GM19239 (cell line): ENCODE measurements around the gene MCU.
"Not testable (repeated sequence)": the region's sequence is repeated elsewhere in the genome, so short reads cannot be mapped to it uniquely, and the experiment has no call there.

ENCODE experiments used
- DNase-seq: peaks from one replicate; pipeline ENCODE4 v3.0.0; 2011; ENCODE audit warnings: low spot score; ENCODE audit not compliant: insufficient read length
- FAIRE-seq: peaks from 2 replicates; lab custom pipeline; 2011; peaks lifted over from hg19 to GRCh38; lab: Jason Lieb, UNC

Gene MCU

DNA sequence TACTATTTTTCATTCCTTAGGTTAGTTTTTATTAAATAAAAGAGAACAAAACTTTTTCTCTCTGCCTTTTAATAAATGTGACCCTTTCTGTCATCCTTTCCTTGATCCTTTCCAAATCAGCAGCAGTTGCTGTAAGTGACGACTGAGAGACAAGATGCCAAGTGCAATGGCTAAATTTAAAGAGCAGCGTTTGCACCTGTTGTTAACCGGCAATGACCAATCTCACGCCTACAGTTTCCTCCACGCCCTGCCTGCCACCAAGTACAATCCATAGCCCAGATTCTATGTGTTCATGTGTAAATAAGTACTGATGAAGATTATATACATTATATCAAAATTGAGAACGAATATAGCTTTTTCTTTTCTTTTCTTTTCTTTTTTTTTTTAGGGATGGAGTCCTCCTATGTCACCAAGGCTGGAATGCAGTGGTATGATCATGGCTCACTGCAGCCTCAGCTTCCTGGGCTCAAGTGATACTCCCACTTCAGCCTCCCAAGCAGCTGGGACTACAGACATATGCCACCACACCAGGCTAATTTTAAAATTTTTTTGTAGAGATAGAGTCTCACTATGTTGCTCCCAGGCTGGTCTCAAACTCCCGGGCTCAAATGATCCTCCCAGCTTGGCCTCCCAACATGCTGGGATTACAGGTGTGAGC, 6.5 kb upstream of the MCU start:
- no peak for DNase-seq
- FAIRE-seq = peak; percentile 8

DNA sequence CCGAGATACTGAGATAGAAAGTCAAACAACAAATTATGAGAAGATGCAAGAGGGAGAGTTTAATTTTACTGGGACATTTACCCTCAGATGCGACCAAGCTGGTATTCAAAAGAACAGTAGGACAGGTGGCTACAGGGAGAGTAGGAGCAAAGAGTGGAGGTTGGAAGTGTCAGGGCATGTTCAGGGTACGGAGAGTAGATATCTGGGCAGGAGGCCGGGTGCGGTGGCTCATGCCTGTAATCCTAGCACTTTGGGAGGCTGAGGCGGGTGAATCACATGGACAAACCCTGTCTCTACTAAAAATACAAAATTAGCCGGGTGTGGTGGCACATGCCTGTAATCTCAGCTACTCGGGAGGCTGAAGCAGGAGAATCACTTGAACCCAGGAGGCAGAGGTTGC, 5.5 kb upstream of the MCU start:
- not testable (repeated sequence) for DNase-seq, FAIRE-seq

DNA sequence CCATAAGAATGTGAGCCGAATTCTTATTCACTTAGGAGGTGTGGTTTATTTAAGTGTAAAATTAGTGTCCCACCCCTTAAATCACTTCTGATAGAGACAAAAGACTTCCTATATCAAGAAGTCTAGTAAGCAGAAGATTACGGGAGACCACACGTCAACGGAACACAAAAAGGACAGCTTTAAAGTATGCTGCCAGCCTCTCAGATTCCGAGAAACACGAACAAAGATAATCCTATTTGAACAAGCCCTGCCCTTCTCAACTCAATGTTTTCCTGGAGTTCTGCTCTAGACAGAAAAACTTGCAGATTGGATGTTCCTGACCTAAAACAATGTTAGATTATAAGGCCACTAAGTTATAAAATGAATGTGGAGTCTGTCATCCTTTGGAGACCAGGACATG, 4.9 kb upstream of the MCU start:
- no peak for DNase-seq
- FAIRE-seq = no peak

DNA sequence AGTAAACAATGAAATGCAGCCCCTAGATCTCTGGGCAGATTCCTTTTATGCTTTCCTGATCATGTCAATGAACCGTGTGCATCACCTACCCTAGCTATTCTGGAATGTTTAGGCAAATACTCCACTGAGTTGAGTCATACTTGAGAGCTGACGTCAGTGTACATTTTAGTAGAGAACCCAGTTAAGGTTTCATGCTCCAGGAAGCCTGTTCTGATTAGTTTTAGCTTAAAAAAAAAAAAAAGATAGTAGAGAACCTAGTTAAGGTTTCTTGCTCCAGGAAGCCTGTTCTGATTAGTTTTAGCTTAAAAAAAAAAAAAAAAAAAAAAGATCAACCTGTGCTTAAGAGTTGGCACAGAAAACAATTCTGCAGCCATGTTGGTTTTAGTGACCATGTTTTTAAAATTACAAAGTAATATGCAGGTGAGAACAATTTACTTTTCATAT, 3.7 kb upstream of the MCU start:
- no peak for FAIRE-seq

DNA sequence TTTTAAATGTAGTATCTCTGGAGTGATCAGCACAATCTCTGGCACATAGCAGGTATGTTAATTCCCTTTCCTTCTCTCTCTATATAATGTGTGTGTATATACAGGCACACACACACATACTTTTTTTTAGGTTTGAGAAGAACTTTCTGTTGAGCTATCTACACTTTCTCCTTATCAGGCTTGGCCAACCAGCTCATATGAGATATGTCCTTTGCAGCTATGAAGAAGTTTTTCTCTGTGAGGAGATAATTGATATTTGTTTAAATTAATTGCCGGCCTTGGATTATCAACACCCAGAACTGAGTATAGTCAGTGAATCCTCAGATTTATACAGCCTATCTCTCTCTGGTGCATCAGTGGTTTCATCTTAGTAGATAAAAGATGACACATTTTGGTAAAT, 2.3 kb upstream of the MCU start:
- DNase-seq (no peak), FAIRE-seq (no peak)

More for the DNA sequence above, 3.7 kb upstream of the MCU start:
- no peak for DNase-seq

DNA sequence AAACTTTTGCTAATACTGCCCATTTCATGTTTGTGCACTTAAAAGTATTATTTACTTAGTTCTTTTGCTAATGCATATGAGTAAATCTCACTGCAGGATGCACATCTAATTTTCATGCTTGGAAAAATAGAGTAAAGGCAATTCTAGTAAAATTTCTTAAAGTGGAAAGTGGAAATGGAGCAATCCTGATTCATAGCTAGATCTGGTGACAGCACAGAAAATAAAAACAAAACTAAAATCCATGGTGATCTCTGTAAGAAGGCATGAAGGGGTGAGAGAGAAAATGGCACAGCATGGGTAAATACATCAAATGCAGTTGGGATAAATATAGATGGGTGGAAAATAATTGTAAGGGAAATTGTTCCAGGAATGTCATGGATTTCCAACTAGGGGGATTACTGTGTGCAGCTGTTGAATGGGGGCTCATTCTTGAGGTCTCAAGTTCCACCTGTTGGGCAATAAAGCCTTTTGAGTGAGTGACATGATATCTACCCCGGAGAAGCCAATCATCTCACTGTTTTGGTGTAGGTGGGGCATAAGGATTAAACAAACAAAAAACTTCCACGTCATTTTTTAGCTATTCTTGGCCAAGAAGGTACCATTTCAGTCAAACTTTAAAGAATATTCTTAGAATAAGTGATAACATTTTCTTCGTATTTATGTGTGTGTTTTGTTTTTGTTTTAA, 1.7 kb upstream of the MCU start:
- no peak for FAIRE-seq
- no peak for DNase-seq

DNA sequence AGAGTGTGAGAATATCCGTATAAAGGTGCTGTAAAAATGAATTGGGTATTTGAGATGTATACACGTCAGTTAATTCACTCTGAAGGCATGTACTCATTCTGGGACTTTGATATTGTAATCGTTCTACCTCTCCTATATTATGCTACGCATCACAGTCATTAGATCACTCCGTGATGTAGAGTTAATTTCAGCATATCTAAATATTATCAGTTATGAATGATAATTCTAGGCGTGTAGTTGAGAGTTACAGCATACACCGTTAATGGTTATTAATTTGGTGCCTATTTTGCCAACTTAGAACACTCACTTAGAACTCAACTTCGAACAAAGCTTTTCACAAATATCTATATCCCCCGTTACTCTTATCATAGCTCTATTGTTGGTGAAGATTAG, 477 bp upstream of the MCU start:
- no peak for DNase-seq
- FAIRE-seq = no peak

DNA sequence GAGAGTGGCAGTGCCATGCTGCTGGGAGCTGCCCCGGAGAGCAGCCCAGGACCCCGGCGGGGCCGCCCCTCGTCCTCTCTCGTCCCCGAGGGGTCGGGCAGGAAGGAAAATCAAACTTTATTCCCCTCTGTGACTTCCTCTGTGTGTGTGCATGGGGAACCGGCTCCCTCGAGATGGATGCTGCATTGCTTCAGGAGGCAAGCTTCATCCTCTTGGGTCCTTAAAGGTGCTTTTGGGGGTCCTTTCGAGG, 726 bp downstream of the MCU start:
- DNase-seq (no peak), FAIRE-seq (no peak)

DNA sequence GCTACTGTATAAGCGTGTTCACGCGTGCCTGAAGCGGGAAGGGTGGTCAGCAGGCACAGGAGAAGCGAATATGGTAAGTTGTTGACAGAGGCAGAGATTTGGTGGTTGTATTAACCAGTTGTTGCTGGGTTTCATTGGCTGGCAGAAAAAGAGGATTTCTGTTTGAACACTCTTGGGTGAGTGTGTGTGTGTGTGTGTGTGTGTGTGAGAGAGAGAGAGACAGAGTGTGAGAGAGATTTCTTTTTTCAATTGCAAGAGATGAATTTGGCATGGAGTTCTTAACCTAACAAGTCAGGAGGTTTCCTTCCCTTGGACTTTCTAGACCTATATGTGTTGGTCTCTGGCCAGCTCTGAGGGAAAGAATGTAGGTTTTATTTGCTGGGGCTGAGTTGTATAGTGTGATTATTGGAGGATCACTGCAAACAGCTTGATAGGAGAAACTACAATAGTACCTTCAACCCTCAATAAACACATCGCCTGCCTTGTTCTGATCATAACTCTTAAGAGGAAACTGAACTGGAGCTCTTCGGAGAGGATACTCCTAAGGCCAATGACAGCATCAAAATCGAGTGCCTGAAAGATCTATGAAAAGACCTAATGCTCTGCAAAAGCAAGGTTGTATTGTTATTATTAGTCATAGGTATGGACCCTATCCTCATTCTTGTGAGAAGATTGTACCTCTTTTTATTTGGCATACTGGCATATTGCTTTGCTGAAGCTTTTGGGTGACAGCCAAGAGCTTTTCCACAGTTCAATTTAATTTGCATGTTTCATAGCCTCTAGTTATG, 1.2 kb downstream of the MCU start:
- DNase-seq = no peak
- FAIRE-seq = peak; percentile 85

DNA sequence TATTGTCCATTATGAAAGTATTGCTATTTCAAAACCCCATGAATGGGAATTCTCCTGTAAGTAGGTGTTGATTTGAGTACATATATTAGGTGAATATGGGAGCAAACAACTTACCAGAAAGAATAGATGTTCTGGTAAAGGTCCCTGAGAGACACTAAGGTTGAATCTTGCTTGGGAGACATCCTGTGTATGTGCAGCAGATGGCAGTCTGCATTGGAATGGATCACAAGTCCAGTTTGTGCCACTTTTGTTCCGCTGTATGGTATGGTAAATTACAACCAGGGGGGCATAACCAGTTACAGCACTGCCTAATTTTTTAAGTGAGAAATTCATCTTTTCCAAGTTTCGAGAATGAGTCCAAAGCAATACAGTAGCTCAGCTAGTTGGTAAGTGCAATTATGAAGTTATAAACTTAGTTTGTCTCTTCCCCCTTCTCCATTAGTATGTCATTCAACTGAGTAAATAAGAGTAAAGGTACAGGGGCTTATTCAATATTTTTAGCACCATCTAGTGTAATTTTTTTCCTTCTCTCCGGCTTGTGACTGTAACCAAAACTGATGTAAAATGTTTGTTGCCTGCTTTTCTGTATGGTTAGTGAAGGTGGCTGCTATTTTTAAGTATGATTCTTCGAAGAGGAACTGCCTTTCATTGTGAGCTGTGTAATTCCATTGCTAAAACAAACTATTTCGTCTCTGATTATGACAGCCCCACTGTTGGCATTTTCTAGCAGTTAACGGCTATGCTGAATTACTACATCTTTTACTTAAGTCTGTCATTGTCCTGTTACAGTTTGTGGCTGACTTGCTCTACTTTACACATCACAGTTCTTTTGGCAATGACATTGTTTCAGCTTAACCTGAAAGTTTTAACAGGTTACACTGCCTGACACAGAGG, 2.8 kb downstream of the MCU start:
- DNase-seq = no peak
- FAIRE-seq = peak; percentile 64

DNA sequence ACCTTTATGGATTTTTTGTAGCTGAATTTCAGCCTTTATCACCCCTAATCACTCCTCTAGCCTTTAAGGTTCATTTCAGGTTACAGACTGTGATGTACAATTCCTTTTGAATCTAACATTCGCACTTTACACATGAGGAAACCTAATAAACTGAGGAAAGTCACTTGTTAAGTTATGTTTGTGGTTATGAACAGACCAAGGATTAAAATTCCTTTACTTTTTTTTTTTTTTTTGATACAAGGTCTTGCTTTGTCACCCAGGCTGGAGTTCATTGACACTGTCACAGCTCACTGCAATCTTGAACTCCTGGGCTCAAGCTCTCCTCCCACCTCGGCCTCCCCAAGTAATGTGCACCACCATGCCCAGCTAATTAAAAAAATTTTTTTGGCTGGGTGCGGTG, 3.6 kb downstream of the MCU start:
- DNase-seq (no peak), FAIRE-seq (no peak)

DNA sequence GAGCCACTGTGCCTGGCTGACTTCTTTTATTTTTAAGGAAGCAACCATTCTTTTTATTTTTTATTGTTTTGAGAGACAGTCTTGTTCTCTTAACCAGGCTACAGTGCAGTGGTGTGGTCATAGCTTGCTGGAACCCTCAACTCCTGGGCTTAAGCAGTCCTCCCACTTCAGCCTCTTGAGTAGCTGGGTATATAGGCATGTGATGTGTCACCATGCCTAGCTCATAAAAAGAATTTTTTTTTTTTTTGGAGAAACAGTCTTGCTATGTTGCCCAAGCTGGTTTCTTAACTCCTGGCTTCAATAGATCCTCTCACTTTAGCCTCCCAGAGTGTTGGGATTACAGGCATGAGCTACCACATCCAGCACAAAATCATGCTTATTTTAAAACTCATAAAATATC, 5.8 kb downstream of the MCU start:
- DNase-seq (no peak), FAIRE-seq (no peak)

DNA sequence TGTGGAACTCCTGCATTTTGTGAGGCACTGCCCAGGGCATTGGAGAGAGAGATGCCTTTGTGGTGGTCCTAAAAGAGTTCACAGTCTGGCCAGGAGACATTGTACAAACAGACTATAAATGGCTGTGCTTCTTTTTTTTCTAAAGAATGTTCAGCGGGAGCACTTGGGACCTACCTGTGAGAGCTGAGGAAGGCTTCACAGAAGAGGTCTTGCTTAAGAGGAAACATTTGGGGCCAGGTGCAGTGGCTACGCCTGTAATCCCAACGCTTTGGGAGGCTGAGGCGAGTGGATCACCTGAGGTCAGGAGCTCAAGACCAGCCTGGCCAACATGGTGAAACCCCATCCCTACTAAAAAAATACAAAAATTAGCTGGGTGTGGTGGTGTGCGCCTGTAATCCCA, 10.5 kb downstream of the MCU start:
- not testable (repeated sequence) for DNase-seq, FAIRE-seq

DNA sequence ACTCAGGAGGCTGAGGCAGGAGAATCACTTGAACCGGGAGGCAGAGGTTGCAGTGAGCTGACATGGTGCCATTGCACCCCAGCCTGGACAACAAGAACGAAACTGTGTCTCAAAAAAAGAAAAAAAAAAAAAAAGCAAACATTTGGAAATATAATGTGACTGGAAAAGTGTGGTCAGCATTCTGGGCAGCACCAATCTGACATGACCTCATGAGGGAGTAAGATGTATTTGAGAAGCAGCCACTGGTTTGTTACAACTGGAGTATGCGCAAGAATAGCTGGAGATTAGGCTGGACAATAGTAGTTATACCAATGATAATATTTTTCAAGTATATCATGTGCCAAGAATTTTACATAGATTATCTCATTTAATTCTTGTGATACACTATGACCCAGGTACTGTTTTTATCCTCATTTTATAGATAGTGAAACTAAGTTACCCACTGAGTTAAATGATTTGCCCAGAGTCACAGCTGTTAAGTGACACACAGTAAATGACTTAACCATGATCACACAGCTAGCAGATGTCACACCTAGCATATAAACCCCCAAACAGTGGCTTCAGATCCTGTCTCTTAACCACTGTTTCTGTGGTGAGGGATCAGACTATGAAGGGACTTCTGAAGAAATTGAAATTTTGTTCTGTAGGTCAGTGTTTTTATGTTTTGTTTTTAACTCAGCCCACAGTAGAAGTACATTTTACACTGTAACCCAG, 11.1 kb downstream of the MCU start:
- peak; percentile 39 for FAIRE-seq
- no peak for DNase-seq

DNA sequence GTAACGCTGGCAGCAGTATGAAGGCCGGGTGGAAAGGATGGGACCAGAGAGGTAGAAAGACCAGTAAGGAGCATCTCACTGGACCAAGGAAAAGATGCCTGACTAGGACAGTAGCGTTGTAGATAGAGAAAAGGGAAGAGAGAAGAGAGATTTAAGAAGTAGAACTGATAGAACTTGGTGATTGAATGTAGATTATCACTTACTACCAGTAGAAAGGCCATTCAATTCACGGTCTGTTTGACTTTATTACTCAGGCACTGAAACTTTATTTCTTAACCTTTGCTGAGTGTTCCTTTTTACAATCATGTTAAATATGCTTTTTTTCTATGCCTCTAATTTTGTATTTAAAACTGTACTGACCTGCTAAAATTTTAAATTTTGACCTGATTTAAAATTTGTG, 12.2 kb downstream of the MCU start:
- no peak for FAIRE-seq
- DNase-seq = no peak

DNA sequence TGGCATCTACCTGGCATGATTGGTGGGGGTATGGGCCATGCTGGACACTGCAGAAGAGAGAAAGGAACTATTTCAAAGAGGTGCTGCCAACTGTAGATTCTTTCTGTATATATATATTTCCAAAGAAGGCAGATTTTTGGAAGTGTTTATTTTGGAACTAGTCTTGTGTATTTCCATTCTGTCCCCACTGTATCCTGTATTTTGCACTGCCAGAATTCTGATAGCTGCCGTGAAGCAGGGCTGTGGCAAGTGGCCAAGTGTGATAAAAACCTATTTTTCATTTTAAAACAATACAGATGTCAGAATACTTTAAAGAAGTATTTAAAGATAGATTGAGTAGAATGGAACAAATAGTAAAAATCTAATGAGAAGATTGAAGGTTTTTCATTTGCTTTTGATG, 17.1 kb downstream of the MCU start:
- DNase-seq = no peak
- no peak for FAIRE-seq

DNA sequence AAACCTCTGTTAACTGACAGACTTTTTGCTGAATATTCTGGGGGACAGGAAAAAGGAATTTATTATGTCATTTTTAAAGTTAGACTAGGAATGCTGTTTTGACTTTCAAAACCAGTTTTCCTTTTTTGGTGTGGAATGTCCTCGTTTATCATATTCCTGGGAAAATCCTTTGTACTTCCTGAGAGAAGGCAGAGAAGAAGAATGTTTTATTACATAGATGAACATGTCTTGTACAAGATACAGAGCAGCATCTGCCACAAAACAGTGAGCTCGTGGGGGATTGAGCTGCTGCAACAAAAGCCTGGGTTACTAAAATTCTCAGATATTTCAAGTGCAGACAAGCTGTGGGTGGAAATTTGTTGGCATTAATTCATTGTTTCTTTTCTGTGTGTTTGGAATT, 20.2 kb downstream of the MCU start:
- no peak for DNase-seq
- FAIRE-seq = no peak

DNA sequence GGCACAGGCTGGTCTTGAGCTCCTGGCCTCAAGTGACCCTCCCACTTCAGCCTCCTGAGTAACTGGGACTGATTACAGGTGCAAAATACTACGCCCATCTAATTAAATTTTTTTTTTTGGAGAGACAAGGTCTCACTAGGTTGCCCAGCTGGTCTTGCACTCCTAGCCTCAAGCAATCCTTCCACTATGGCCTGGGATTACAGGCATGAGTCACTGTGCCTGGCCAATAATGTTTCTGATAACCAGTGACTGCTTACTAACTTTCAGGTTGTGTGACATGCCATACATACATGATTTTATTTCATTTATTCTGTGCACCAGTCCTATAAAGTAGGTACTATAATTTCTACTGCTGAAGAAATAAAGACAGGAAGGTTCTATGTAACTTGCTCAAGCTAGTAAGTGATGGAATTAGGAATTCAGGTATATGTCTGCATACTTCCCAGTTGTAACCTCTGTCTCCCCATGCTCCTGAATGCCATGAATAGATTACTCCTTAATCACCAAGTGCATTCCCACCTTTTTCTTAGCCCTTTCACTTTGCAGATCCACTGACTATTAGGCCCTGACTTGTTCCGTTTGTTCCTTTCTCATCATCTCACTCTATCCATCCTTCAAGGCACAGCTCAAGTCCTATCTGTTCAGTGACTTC, 28.1 kb downstream of the MCU start:
- DNase-seq (no peak), FAIRE-seq (no peak)

DNA sequence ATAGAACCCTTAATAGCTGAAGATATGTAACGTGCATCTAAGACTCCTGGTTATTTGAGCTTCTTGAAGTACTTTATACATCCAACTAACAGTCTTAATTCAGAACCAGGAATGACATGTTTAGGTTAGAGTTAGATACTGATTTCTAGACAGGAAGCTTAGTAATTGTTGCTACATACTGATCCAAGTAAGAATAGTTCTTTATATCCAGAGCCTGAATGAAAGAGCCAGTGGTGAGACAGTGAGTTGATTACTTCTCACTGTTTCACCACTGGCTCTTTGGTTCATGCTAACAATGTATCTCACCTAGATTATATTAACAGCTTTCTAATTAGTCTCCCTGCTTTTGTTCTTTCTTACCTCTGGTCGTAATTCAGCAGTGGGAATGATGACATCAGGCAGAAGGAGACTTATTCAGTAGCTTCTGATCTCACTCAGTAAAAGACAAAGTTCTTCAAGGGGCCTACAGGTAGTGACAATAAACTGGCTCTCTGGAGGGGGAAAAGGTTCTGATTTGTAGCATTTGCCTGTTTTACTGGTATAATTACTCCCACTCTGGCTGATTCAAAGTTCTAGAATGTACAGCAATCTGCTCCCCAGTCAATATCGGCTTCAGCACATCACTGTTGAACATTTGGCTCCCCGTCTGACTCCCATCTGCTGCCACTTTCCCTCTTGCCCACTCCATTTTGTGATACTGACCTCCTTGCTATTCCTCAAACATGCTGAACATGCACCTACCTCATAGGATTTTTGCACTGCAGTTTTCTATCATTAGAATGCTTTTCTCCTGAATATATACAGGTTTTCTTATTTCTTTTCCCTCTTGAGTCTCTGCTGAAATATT, 29.1 kb downstream of the MCU start:
- FAIRE-seq (no peak), DNase-seq (no peak)
